Stimulated activated CD4-positive, alpha-beta T cell treated with anti-CD3 and anti-CD28 coated beads, Interleukin-1b, Interleukin-23, amount 100 ng/mL, for 1 hour (primary cell): ENCODE results near the gene RNASEL.
"Not testable (repeated sequence)": the region's sequence is repeated elsewhere in the genome, so short reads cannot be mapped to it uniquely, and the experiment has no call there.

Source experiments
- DNase-seq, 2 donors: peaks; one replicate each; pipeline ENCODE4 v3.0.0-alpha.2; 2020; ENCODE audit warnings: low read depth in 2 of 2

RNASEL gene

GRCh38 chr1:182563095-182563494, 26.0 kb downstream of the RNASEL start:
- no peak for DNase-seq

GRCh38 chr1:182561456-182561855, 27.6 kb downstream of the RNASEL start:
- no peak for DNase-seq

GRCh38 chr1:182560392-182560984, 28.6 kb downstream of the RNASEL start:
- no peak for DNase-seq

- no peak for DNase-seq
These were observed 32.8 kb downstream of the RNASEL start for GRCh38 chr1:182556279-182556678.

GRCh38 chr1:182555493-182555892, 33.6 kb downstream of the RNASEL start:
- DNase-seq: no peak

GRCh38 chr1:182552527-182552926, 36.5 kb downstream of the RNASEL start:
- DNase-seq: no peak

- no peak for DNase-seq
These were observed 39.2 kb downstream of the RNASEL start for GRCh38 chr1:182549811-182550210.

- DNase-seq: no peak
These were observed 39.7 kb downstream of the RNASEL start for GRCh38 chr1:182549346-182549745.

- no peak for DNase-seq
These were observed 55.2 kb downstream of the RNASEL start for GRCh38 chr1:182533896-182534295.

GRCh38 chr1:182528206-182528605, 60.9 kb downstream of the RNASEL start:
- not testable (repeated sequence) for DNase-seq

GRCh38 chr1:182527680-182528079, 61.4 kb downstream of the RNASEL start:
- DNase-seq: no peak

- DNase-seq: no peak
These were observed 63.7 kb downstream of the RNASEL start for GRCh38 chr1:182525342-182525741.
